Neural progenitor cell (in vitro differentiated cells): ENCODE data around the gene SUPT3H.

Experiments used
- EZH2 ChIP-seq: fragments of 200-600 bp; sonication (generic); IDR thresholded peaks from 2 replicates; pipeline ENCODE4 v1.6.1; 2017; ENCODE audit warnings: antibody characterized with exemption, mild to moderate bottlenecking, moderate library complexity
- TF ChIP-seq, protein P1 (sequence below): fragments of 200-600 bp; sonication (generic); IDR thresholded peaks from 2 replicates; pipeline ENCODE4 v1.5.1; 2017; ENCODE audit warnings: antibody characterized with exemption, mild to moderate bottlenecking

DNA sequence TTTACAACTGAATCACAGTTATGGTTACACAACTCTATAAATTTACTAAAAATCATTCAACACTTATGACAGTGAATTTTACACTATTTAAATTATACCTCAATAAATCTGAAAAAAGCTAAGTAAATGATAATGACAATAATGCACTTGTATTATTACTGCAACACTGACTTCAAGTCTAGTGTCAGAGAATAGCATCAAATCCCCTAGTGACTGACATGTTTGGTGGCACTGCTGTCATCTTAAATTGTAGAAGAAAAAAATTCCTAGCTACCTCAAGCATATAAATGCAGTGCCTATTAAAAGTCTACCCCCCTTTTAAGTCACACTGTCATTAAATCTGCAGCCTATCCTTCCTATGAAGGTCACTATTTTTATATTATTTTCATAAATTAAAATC lies 239.0 kb downstream of the SUPT3H start:
- TF ChIP-seq EZH2: no peak
- TF ChIP-seq, protein P1, sequence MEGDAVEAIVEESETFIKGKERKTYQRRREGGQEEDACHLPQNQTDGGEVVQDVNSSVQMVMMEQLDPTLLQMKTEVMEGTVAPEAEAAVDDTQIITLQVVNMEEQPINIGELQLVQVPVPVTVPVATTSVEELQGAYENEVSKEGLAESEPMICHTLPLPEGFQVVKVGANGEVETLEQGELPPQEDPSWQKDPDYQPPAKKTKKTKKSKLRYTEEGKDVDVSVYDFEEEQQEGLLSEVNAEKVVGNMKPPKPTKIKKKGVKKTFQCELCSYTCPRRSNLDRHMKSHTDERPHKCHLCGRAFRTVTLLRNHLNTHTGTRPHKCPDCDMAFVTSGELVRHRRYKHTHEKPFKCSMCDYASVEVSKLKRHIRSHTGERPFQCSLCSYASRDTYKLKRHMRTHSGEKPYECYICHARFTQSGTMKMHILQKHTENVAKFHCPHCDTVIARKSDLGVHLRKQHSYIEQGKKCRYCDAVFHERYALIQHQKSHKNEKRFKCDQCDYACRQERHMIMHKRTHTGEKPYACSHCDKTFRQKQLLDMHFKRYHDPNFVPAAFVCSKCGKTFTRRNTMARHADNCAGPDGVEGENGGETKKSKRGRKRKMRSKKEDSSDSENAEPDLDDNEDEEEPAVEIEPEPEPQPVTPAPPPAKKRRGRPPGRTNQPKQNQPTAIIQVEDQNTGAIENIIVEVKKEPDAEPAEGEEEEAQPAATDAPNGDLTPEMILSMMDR: no peak
